HG02678 (cell line): ENCODE data around the gene ZRANB2.

Experiments used
- ATAC-seq: cut with Tn5 transposase; IDR thresholded peaks from one replicate; pipeline ENCODE4 v1.9.1; 2021; ENCODE audit warnings: mild to moderate bottlenecking, moderate library complexity; ENCODE audit not compliant: unreplicated experiment

The ZRANB2 gene

DNA sequence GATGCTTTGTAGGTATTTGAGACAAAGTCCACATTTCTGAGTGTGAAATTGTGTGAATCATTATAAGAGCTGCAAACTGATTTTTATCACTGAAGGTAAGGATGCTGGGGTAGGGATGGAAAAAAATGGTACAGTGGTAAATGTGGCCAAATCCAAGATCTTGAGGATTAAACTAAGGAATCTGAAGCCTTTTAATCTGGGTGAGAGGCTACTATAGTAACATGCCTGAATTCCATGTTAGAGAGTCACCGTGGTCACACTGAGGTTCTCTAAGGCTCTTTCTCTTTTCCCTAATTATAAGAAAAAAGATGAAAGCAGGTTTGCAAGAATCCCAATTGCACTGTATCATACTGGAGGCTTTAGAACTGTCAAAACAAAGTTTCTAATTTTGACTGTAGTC is 50.8 kb downstream of the ZRANB2 start:
- ATAC-seq: no peak

DNA sequence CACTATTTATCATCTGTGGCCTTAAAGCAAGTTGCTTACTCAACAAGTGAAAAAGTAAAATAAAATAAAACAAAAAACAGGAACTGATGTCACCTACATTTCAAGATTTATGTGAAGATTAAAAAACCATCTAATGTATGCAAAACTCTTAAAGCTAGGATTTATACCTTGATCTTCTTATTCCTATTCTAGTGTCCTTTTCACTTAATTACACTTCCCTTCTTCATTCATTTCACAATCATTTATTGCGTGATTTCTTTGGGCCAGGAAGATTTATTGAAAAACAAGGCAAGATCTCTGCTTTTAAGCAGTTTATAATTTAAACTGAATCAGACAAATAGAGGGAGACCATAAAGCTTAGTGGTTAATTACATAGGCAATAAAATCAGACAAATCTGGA is 51.9 kb downstream of the ZRANB2 start:
- no peak for ATAC-seq

DNA sequence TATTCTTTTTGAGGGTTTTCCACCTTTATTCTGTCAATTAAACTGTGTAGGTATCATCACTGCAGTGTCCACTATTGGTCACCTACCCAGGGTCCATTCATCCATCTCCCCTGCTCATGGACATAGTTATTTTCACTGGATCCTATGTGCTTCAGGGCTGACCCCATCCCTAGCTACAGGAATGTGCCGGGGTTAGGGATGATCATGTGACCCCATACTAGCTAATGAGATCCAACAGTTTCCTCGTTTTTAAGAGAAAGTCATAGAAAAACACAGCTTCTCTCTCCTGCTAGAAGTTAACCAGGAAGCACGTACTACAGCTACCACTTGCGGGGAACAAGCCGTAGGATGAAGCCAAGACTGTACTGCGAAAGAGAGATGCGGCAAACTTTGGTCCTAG is 52.8 kb downstream of the ZRANB2 start:
- no peak for ATAC-seq

DNA sequence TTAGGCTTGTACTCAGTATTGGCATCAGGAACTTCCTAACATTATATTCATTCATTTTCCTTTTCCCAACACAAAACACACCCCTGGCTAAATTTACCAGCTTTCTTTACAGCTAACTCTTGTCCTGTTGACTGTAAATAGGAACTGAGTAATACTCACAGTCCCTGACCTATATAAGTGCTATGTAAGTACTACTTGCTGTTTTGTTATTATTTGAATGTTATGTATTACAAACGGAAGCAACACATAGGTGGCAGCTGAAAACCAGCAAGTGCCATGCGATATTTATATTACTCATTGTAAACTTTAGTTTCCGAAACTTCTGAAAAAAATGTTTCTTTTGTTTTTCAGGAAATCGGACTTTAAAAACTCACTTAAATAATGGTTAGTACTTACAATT is 54.7 kb downstream of the ZRANB2 start:
- ATAC-seq: no peak

DNA sequence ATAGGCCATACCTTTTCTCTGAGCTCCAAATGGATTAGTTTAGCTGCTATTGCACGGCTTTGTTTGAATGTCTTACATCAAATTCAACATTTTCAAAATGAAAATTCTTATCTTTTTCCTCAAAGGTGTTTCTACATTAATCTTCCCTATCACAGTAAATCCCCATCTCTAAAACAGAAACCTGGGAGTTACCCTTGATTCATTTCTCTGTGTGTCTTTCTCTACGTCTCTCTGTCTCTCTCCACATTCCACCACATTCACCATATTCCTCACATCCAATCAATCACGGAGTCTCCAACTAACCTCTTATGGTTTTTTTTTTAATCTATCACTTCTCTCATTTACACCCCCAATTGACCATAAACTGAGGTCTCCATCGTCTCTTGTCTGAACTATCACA is 57.3 kb downstream of the ZRANB2 start:
- ATAC-seq: no peak

DNA sequence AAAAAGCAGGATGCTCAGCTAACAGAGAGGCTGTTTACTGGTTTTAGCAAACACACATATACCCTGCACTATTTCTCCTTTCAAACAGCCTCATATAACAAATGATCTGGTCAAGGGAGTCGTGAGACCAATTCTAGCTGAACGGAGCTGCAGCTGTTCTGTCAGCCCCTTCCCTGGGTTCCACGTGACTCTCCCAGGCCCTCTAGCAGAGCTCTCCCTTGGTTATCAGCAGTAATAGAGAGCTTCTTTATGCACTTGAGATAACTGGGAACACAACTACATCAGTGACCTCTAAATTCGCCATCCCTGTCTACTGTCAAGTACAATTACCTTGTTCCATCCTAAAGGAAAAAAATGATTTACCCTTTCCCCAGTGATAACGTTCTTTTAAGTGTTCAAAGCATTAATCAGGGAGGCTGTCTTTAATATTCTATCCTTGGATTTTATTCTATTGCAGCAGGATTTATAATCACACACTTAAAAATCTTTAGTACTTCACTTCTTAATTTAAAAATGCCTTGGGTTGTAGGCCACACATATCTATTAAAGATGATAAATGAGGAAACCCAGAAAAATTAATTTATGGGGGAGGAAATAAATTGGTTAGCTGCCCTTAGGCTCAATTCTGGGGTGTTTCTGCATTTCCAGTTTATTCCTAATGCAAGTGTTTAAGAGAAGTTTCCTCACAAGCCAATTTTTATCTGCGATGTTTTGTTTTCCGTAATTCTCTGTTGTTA is 61.4 kb downstream of the ZRANB2 start:
- ATAC-seq: no peak

DNA sequence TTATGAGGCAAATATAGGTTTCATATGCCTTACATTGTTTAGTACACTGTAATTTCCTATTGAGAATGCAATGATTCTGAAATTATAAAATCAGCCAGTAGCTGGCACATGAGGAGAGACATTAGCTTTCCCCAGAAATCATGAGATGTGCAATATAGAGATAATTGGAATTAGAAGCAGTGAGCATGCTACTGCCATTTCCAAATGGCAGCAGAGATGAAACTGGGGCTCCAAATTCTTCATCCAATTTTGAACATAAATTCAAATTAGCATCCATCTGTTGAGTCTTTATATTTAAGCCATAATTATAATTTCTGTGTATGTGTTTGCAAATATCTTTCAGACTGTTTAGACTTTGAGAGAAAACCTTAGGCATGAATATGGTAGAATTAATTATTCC is 62.0 kb downstream of the ZRANB2 start:
- no peak for ATAC-seq

DNA sequence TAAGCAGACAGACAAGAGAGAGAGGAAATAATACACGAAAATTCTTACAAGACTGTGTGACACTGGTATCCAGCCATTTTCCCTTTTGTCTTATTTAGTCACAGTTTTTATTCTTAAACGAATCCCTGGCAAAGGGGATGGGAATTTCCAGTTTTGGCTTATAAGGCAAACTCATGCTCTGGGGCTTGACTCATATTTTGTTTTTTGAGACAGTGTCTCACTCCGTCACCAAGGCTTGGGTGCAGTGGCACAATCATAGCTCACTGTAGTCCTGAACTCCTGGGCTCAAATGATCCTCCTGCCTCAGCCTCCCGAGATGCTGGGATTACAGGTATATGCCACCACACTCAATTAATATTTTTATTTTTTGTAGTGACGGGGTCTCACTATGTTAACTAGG is 65.1 kb downstream of the ZRANB2 start:
- no peak for ATAC-seq

DNA sequence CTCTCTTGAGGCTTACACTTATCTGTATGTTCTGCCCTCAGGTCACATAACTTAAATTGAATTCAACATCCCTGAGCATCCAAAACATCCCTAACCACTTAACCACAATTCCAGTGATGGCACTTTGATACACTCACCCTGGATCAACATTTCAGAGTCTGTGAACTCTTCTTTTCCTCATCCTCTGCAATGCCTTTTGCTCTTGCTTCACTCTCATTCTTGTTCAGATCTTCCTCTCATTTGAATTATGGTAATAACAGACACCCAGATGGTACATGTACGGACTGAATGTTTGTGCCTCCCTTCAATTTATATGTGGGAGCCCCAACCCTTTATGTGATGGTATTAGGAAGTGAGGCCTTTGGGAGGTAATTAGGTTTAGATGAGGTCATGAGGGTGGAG is 66.7 kb downstream of the ZRANB2 start:
- no peak for ATAC-seq
